ENCODE data around the gene MYO5C. TPM values are rescaled to one million over a fixed set of nuclear protein-coding genes. Genes with fewer than 3 reads are reported as not detected.

The MYO5C gene
- total RNA-seq, 1 donor from 2014 or later: 22.9 TPM

DNA sequence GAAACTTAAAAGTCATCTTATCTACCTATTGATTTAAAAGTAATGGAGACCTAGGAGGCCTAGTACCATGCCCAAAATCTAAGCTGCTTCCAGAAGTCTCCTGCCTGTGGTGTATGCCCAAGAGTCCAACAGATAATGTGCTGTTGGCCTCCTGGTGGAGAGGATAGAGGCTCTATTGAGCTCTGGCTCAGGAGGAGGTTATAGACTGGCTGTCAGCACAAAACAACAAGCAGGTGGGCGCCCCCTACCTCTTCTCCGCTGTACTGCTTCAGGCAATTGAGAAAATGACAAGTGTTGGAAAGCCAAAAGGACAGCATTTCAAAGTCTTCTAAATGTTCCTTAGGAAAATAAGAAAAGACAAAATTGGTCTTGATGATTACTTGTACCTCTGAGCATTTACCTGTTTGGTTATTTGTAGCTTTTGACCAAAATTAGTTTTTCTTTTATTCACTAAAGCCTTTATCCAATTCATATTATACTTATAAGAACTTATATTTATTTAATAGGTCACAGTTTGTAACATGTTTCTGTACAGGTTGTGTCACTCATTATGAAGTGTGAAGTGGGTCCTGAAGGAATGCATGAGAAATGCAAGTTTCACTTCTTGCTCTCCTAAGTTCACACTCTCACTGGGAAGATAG, 87.2 kb downstream of the MYO5C start:
- H3K4me3 Mint-ChIP-seq (ENCODE audit: unreplicated experiment): no peak overlapping the region
- peaks cover 25% of the 10 kb centered on the region for H3K36me3 Mint-ChIP-seq (ENCODE audit: low read depth, unreplicated experiment)
- no peaks in the 10 kb centered on the region for H3K9me3 Mint-ChIP-seq (ENCODE audit: unreplicated experiment)
- TF ChIP-seq, protein P1, sequence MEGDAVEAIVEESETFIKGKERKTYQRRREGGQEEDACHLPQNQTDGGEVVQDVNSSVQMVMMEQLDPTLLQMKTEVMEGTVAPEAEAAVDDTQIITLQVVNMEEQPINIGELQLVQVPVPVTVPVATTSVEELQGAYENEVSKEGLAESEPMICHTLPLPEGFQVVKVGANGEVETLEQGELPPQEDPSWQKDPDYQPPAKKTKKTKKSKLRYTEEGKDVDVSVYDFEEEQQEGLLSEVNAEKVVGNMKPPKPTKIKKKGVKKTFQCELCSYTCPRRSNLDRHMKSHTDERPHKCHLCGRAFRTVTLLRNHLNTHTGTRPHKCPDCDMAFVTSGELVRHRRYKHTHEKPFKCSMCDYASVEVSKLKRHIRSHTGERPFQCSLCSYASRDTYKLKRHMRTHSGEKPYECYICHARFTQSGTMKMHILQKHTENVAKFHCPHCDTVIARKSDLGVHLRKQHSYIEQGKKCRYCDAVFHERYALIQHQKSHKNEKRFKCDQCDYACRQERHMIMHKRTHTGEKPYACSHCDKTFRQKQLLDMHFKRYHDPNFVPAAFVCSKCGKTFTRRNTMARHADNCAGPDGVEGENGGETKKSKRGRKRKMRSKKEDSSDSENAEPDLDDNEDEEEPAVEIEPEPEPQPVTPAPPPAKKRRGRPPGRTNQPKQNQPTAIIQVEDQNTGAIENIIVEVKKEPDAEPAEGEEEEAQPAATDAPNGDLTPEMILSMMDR (IDR thresholded peaks at IDR 0.05; ENCODE audit: unreplicated experiment): peak; percentile 92
- H3K4me1 Mint-ChIP-seq (ENCODE audit: unreplicated experiment): peaks cover 7% of the 10 kb centered on the region
- DNase-seq (ENCODE audit: low spot score): peak; percentile 84
- no peak overlapping the region for H3K27ac Mint-ChIP-seq (ENCODE audit: unreplicated experiment)
- no peaks in the 10 kb centered on the region for H3K27me3 Mint-ChIP-seq (ENCODE audit: unreplicated experiment)

DNA sequence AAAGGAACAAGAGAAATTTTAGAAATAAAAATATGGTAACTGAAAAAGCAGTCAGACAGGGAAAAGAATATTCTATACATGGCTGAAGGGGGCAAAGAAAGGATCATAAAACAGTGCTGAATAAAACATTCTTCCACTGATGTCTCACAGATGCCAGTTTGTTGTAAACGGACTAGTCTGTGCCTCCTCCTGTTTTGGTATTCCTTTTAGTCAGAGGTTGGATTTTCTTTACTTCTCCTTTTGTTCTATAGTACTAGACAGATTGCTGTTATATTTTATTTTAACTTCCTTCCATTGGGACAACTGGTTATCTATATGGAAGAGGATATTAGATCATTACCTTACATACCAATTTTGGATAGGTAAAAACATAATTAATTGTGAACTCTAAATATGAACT, 88.4 kb downstream of the MYO5C start:
- Mint-ChIP-seq H3K4me1 (ENCODE audit: unreplicated experiment) (peaks cover 7% of the 10 kb centered on the region), H3K27ac (ENCODE audit: unreplicated experiment) (no peak overlapping the region), H3K9me3 (ENCODE audit: unreplicated experiment) (no peaks in the 10 kb centered on the region), H3K36me3 (ENCODE audit: low read depth, unreplicated experiment) (peaks cover 18% of the 10 kb centered on the region), H3K27me3 (ENCODE audit: unreplicated experiment) (no peaks in the 10 kb centered on the region), H3K4me3 (ENCODE audit: unreplicated experiment) (no peak overlapping the region)
- TF ChIP-seq, protein P1 (IDR thresholded peaks at IDR 0.05; ENCODE audit: unreplicated experiment): no peak
- DNase-seq (ENCODE audit: low spot score): no peak

DNA sequence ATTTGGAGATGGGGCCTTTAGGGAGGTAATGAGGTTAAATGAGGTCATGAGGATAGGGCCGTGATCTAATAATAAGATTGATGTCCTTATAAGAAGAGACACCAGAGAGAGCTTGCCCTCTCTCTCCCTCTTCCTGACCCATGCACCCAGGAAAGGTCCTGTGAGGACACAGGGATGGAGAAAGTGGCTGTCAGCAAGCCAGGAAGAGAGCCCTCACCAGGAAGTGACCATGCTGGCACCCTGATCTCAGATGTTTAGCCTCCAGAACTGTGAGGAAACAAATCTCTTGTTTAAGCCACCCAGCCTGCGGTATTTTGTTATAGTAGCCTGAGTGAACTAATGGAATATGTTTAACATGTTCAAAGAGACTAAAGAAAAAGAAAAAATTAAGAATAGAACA, 89.2 kb downstream of the MYO5C start:
- TF ChIP-seq, protein P1 (IDR thresholded peaks at IDR 0.05; ENCODE audit: unreplicated experiment): no peak
- Mint-ChIP-seq H3K27ac (ENCODE audit: unreplicated experiment) (no peak overlapping the region), H3K36me3 (ENCODE audit: low read depth, unreplicated experiment) (peaks cover 13% of the 10 kb centered on the region)

DNA sequence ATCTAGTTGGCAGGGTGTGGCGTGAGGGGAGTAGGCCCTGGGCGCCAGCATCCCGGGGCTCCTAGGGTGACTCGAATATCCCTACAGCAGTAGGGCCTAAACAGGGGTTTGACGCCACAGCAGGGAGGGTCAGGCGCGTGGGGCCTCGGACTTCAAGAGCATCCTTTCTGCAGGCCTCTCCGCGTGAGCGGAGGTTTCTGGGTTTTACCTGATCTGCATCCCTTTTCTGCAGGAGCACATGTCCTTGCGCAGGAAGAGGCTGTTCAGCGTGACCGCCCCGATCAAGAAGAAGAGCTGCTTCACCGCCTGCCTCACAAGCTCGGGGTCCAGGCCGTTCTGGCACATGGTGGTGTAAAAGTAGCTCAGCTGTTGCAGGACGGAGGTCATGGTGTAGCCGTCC, 90.9 kb downstream of the MYO5C start:
- no peak overlapping the region for H3K27ac Mint-ChIP-seq (ENCODE audit: unreplicated experiment)

More for the DNA sequence above, 89.2 kb downstream of the MYO5C start:
- no peak for DNase-seq (ENCODE audit: low spot score)
- H3K4me3 Mint-ChIP-seq (ENCODE audit: unreplicated experiment): no peak overlapping the region
- peaks cover 7% of the 10 kb centered on the region for H3K4me1 Mint-ChIP-seq (ENCODE audit: unreplicated experiment)
- no peaks in the 10 kb centered on the region for H3K9me3 Mint-ChIP-seq (ENCODE audit: unreplicated experiment)
- H3K27me3 Mint-ChIP-seq (ENCODE audit: unreplicated experiment): no peaks in the 10 kb centered on the region

DNA sequence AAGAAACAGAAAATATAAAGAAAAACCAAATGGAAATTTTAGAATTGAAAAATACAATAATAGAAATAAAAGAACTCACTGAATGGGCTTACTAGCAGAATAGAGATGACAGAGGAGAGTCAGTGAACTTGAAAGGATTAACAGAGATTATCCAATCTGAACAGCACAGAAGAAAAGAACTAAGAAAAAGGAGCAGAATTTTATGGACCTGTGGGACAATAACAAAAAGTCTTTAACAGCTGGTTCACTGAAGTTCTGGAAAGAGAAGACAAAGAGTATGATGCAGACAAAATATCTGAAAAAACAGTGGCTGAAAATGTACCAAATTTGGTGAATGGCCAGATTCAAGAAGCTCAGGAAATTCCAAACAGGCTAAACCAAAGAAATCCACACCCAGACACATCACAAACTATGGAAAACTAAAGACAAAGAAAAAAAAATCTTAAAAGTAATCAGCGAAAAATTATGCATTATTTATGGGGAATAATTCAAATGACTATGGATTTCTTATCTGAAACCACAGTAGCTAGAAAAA, 94.7 kb downstream of the MYO5C start:
- Mint-ChIP-seq H3K27me3 (ENCODE audit: unreplicated experiment) (no peaks in the 10 kb centered on the region), H3K36me3 (ENCODE audit: low read depth, unreplicated experiment) (peaks cover 9% of the 10 kb centered on the region), H3K9me3 (ENCODE audit: unreplicated experiment) (no peaks in the 10 kb centered on the region), H3K4me1 (ENCODE audit: unreplicated experiment) (no peaks in the 10 kb centered on the region), H3K4me3 (ENCODE audit: unreplicated experiment) (no peak overlapping the region), H3K27ac (ENCODE audit: unreplicated experiment) (no peak overlapping the region)
- no peak for DNase-seq (ENCODE audit: low spot score)
- TF ChIP-seq, protein P1 (IDR thresholded peaks at IDR 0.05; ENCODE audit: unreplicated experiment): no peak

More for the DNA sequence above, 90.9 kb downstream of the MYO5C start:
- H3K27me3 Mint-ChIP-seq (ENCODE audit: unreplicated experiment): no peaks in the 10 kb centered on the region
- TF ChIP-seq, protein P1 (IDR thresholded peaks at IDR 0.05; ENCODE audit: unreplicated experiment): no peak
- H3K4me3 Mint-ChIP-seq (ENCODE audit: unreplicated experiment): no peak overlapping the region
- no peak for DNase-seq (ENCODE audit: low spot score)
- peaks cover 7% of the 10 kb centered on the region for H3K4me1 Mint-ChIP-seq (ENCODE audit: unreplicated experiment)
- peaks cover 9% of the 10 kb centered on the region for H3K36me3 Mint-ChIP-seq (ENCODE audit: low read depth, unreplicated experiment)
- no peaks in the 10 kb centered on the region for H3K9me3 Mint-ChIP-seq (ENCODE audit: unreplicated experiment)
